ENCODE measurements around the gene NFX1.

DNA sequence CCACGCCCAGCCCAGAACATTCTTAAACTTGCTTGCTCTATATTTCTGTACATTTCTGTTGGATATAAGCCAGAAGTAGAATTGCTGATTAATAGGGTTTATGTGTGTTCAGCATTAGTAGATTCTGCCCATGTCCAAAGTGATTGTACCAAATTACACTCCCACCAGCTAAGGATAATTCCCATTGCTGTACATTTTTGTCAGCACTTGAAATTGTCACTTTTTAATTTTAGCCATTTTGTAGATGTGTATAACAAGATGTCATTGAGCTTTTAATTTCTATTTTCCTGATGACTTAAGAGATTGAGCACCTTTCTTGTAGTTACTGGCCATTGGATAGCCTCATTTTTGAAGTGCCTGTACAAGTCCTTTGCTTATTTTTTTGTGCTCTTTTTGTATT is 65.6 kb downstream of the NFX1 start:
- TF ChIP-seq POLR2AphosphoS5 (IDR thresholded peaks at IDR 0.05; ENCODE audit: low read depth, low read length) (no peak), TAF1 (IDR thresholded peaks at IDR 0.05; ENCODE audit: borderline replicate concordance, low read depth, low read length) (no peak)
